Keratinocyte (primary cell): ENCODE data around the gene NSG2. TPM values are rescaled to one million over a fixed set of nuclear protein-coding genes. Genes with fewer than 3 reads are reported as not detected.

Source experiments
- DNase-seq: peaks from one replicate; pipeline ENCODE4 v3.0.0-alpha.2; 2011; ENCODE audit warnings: low read depth, missing footprints, low spot score
- FAIRE-seq: peaks from 2 replicates; lab custom pipeline; 2011; peaks lifted over from hg19 to GRCh38; lab: Jason Lieb, UNC
- H2AFZ ChIP-seq: 2 replicates; pipeline ENCODE4 v1.6.0; 2012; ENCODE audit warnings: low read length, control low read depth, inconsistent platforms; ENCODE audit not compliant: control insufficient read depth
- H3K27ac ChIP-seq: 2 replicates; pipeline ENCODE4 v1.5.1; 2011; ENCODE audit warnings: low read length; ENCODE audit not compliant: control insufficient read depth, insufficient read depth
- H3K27me3 ChIP-seq: 3 replicates; pipeline ENCODE4 v1.6.0; 2011; ENCODE audit warnings: low read length; ENCODE audit not compliant: control insufficient read depth, insufficient read depth; ENCODE audit errors: extremely low read depth
- H3K36me3 ChIP-seq, 2 experiments: 2 replicates in 1 of 2; 3 replicates in 1 of 2; pipeline ENCODE4 v1.5.1; 2011; ENCODE audit warnings: low read length in 2 of 2, mild to moderate bottlenecking in 1 of 2; ENCODE audit not compliant: control insufficient read depth in 2 of 2, insufficient read depth in 2 of 2; ENCODE audit errors: extremely low read depth in 1 of 2
- H3K4me1 ChIP-seq: 3 replicates; pipeline ENCODE4 v1.5.1; 2011; ENCODE audit warnings: low read length; ENCODE audit not compliant: control insufficient read depth, insufficient read depth; ENCODE audit errors: extremely low read depth
- H3K4me2 ChIP-seq: 3 replicates; pipeline ENCODE4 v1.6.0; 2011; ENCODE audit warnings: low read depth, low read length; ENCODE audit not compliant: control insufficient read depth, insufficient read depth; ENCODE audit errors: extremely low read depth
- H3K4me3 ChIP-seq, 3 experiments: fragments of 200-600 bp in 1 of 3; sonication (generic) in 1 of 3; 2 replicates in 2 of 3; 3 replicates in 1 of 3; pipeline ENCODE4 v1.5.1; 2011 to 2016; ENCODE audit warnings: low read length in 3 of 3, mild to moderate bottlenecking in 3 of 3, control low read depth in 2 of 3, inconsistent platforms in 1 of 3, low read depth in 1 of 3, mixed read lengths in 1 of 3, mixed run types in 1 of 3, moderate library complexity in 1 of 3; ENCODE audit not compliant: control insufficient read depth in 2 of 3, insufficient read depth in 2 of 3; ENCODE audit errors: extremely low read depth in 1 of 3
- H3K79me2 ChIP-seq: 2 replicates; pipeline ENCODE4 v1.6.0; 2012; ENCODE audit warnings: low read length; ENCODE audit not compliant: control insufficient read depth, insufficient read depth
- H3K9ac ChIP-seq: 3 replicates; pipeline ENCODE4 v1.6.0; 2011; ENCODE audit warnings: low read length; ENCODE audit not compliant: control insufficient read depth, insufficient read depth; ENCODE audit errors: extremely low read depth
- H3K9me1 ChIP-seq: 3 replicates; pipeline ENCODE4 v1.6.0; 2011; ENCODE audit warnings: low read length; ENCODE audit not compliant: control insufficient read depth, insufficient read depth; ENCODE audit errors: extremely low read depth
- H3K9me3 ChIP-seq: 2 replicates; pipeline ENCODE4 v1.5.1; 2012; ENCODE audit warnings: low read depth, low read length; ENCODE audit not compliant: control insufficient read depth
- H4K20me1 ChIP-seq: 3 replicates; pipeline ENCODE4 v1.6.0; 2011; ENCODE audit warnings: low read length; ENCODE audit not compliant: control insufficient read depth, insufficient read depth; ENCODE audit errors: extremely low read depth
- CTCF ChIP-seq, 3 experiments: IDR thresholded peaks in 1 of 3; conservative IDR thresholded peaks in 1 of 3; optimal IDR thresholded peaks in 1 of 3; 2 replicates in 2 of 3; 3 replicates in 1 of 3; pipeline versions ENCODE3 to v1.5.1; 2011; ENCODE audit warnings: low read length in 3 of 3, mild to moderate bottlenecking in 3 of 3, moderate library complexity in 2 of 3, control low read depth in 1 of 3, inconsistent platforms in 1 of 3; ENCODE audit not compliant: insufficient read depth in 2 of 3; ENCODE audit errors: extremely low read depth in 1 of 3
- EZH2 ChIP-seq: IDR thresholded peaks from one replicate; pipeline ENCODE4 v1.6.1; 2012; ENCODE audit warnings: inconsistent platforms, mild to moderate bottlenecking, low read length, moderate library complexity
- dilution Hi-C: fragments of 300-500 bp; cut with MboI; formaldehyde crosslinking; loops from one replicate; pipeline ENCODE4 v1.7.0; 2020; ENCODE audit warnings: low sequenced_read_pairs; ENCODE audit not compliant: extremely low pct_ligation_motif_present
- polyA plus RNA-seq, 5 experiments: library from polyadenylated mRNA; depleted of rRNA in 3 of 5; stranded (reverse) in 3 of 5; stranded (forward) in 1 of 5; unstranded in 1 of 5; fragments of >200 nt; gene quantifications; 1 replicate in 1 of 5; 2 replicates in 3 of 5; 3 replicates in 1 of 5; pipeline versions ENCODE4 v1.2.1 to v1.2.3, GENCODE V29; 2011 to 2012; ENCODE audit warnings: missing spikeins in 2 of 5, low read depth in 1 of 5, low replicate concordance in 1 of 5

NSG2 gene
- polyA plus RNA-seq, 1 donor (not counting 4 experiments of a cell fraction or from before 2014, with no cell fraction given), result not detected

DNA sequence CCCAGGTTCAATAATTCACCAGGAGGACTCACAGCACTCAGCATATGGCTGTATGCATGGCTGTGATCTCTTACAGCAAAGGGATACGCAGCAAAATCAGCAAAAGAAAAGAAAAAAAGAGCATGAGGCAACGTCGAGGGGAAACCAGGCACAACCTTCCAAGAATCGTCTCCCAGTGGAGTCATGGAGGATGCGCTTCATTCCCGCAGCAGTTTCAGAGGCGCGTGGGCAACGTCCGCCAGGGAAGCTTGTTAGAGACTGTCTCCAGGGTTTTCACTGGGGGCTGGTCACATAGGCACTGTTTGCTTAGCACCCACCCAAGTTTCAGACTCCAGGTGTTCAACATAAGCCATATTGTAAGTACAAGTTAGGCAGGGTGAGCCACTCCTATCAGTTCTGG lies 44.6 kb downstream of the NSG2 start:
- H3K9me1 ChIP-seq, result no peaks in the 10 kb centered on the region
- dilution Hi-C loops, result no loop called here
- no peak overlapping the region for H2AFZ ChIP-seq
- H3K9ac ChIP-seq, result no peak overlapping the region
- no peaks in the 10 kb centered on the region for H3K36me3 ChIP-seq
- H3K9me3 ChIP-seq, result no peaks in the 10 kb centered on the region
- DNase-seq (no peak), FAIRE-seq (no peak)
- H3K27me3 ChIP-seq, result no peaks in the 10 kb centered on the region
- H4K20me1 ChIP-seq, result no peaks in the 10 kb centered on the region
- H3K4me3 ChIP-seq, result no peak overlapping the region
- no peak overlapping the region for H3K27ac ChIP-seq
- H3K4me2 ChIP-seq, result no peak overlapping the region
- TF ChIP-seq CTCF (optimal IDR thresholded peaks at IDR 0.05 in 1 of 3, IDR thresholded peaks at IDR 0.05 in 1 of 3, conservative IDR thresholded peaks at IDR 0.05 in 1 of 3; ENCODE audit: extremely low read depth in 1 of 3, insufficient read depth in 2 of 3, low read length in 3 of 3) (no peak), EZH2 (no peak)
- H3K4me1 ChIP-seq, result no peaks in the 10 kb centered on the region
- H3K79me2 ChIP-seq, result no peaks in the 10 kb centered on the region

GRCh38 chr5:174093123-174093522 lies 47.6 kb downstream of the NSG2 start:
- Histone ChIP-seq H3K36me3 (no peaks in the 10 kb centered on the region), H3K4me1 (no peaks in the 10 kb centered on the region), H4K20me1 (no peaks in the 10 kb centered on the region), H3K27me3 (no peaks in the 10 kb centered on the region), H2AFZ (no peak overlapping the region), H3K4me3 (no peak overlapping the region), H3K27ac (no peak overlapping the region), H3K9ac (no peak overlapping the region), H3K9me3 (no peaks in the 10 kb centered on the region), H3K9me1 (no peaks in the 10 kb centered on the region), H3K4me2 (no peak overlapping the region), H3K79me2 (no peaks in the 10 kb centered on the region)
- FAIRE-seq (no peak), DNase-seq (no peak)
- no peak for TF ChIP-seq EZH2
- TF ChIP-seq CTCF (optimal IDR thresholded peaks at IDR 0.05 in 1 of 3, IDR thresholded peaks at IDR 0.05 in 1 of 3, conservative IDR thresholded peaks at IDR 0.05 in 1 of 3; ENCODE audit: extremely low read depth in 1 of 3, insufficient read depth in 2 of 3, low read length in 3 of 3), result no peak
- dilution Hi-C loops, result no loop called here
